ENCODE measurements around the gene KLF2.

The KLF2 gene

GRCh38 chr19:16376241-16376640 is 51.6 kb downstream of the KLF2 start:
- TF ChIP-seq POLR2A (IDR thresholded peaks at IDR 0.05; ENCODE audit: low read depth, low read length): no peak
- no peak for DNase-seq (ENCODE audit: insufficient read length, low spot score)
- no peak for FAIRE-seq

- no peak for TF ChIP-seq POLR2A (IDR thresholded peaks at IDR 0.05; ENCODE audit: low read depth, low read length)
- FAIRE-seq (no peak), DNase-seq (ENCODE audit: insufficient read length, low spot score) (peak; percentile 34)
Measured at GRCh38 chr19:16376649-16377048, 52.0 kb downstream of the KLF2 start.

- no peak for DNase-seq (ENCODE audit: insufficient read length, low spot score)
- TF ChIP-seq POLR2A (IDR thresholded peaks at IDR 0.05; ENCODE audit: low read depth, low read length): no peak
- FAIRE-seq: no peak
Measured at GRCh38 chr19:16377521-16377920, 52.9 kb downstream of the KLF2 start.
